ENCODE data around the gene HSPA9. TPM values are rescaled to one million over a fixed set of nuclear protein-coding genes. Genes with fewer than 3 reads are reported as not detected.

HSPA9 gene
- total RNA-seq, 4 donors from 2014 or later, result 82.7 to 236 (median 175) TPM

- Histone ChIP-seq H3K27ac (no peak overlapping the region), H3K4me1 (peaks cover 19 to 52% (median 35%) of the 10 kb centered on the region in 4 donors), H3K9me3 (no peaks in the 10 kb centered on the region), H3K27me3 (no peaks in the 10 kb centered on the region), H3K4me3 (no peak overlapping the region), H3K36me3 (no peaks in the 10 kb centered on the region)
- in situ Hi-C loops (cut with MboI; ENCODE audit: low pct_ligation_motif_present in 1 of 4, low pct_unique_long_range_greater_than_20kb in 1 of 4, low sequenced_read_pairs in 3 of 4) (loop anchor here in 1 of 4 donors (25.0 kb wide), 1 partner anchor 352 kb away; the partner anchor contains the start of genes BRD8 and KIF20A), intact Hi-C loops (cut with DNase I; ENCODE audit: low total_unique reads) (loop anchor here (5.0 kb wide), 1 partner anchor 77 kb away; no protein-coding TSS in a partner anchor)
- no peak for DNase-seq
- TF ChIP-seq POLR2AphosphoS5 (IDR thresholded peaks at IDR 0.05) (no peak), EP300 (IDR thresholded peaks at IDR 0.05; ENCODE audit: low read depth) (no peak)
These were observed 35.4 kb downstream of the HSPA9 start for GRCh38 chr5:138539791-138540190.

GRCh38 chr5:138538943-138539627 lies 36.1 kb downstream of the HSPA9 start:
- Histone ChIP-seq H3K9me3 (no peaks in the 10 kb centered on the region), H3K27ac (no peak overlapping the region), H3K36me3 (no peaks in the 10 kb centered on the region), H3K4me3 (no peak overlapping the region), H3K27me3 (no peaks in the 10 kb centered on the region), H3K4me1 (peaks cover 17 to 48% (median 28%) of the 10 kb centered on the region in 4 donors)
- DNase-seq, result no peak
- in situ Hi-C loops (cut with MboI; ENCODE audit: low pct_ligation_motif_present in 1 of 4, low pct_unique_long_range_greater_than_20kb in 1 of 4, low sequenced_read_pairs in 3 of 4), result loop anchor here in 1 of 4 donors (25.0 kb wide), 1 partner anchor 352 kb away; the partner anchor contains the start of genes BRD8 and KIF20A
- 73% methylated on average over 2 of the region's 2 CpGs; no CpG with 5 or more reads in 1 of the 2 donors for WGBS, 2 donors (ENCODE audit: low coverage in 1 of 2)
- intact Hi-C loops (cut with DNase I; ENCODE audit: low total_unique reads), result no loop called here
- TF ChIP-seq POLR2A (IDR thresholded peaks at IDR 0.05) (no peak), POLR2AphosphoS5 (IDR thresholded peaks at IDR 0.05) (no peak), EP300 (IDR thresholded peaks at IDR 0.05; ENCODE audit: low read depth) (no peak)
- TF ChIP-seq, protein P1, sequence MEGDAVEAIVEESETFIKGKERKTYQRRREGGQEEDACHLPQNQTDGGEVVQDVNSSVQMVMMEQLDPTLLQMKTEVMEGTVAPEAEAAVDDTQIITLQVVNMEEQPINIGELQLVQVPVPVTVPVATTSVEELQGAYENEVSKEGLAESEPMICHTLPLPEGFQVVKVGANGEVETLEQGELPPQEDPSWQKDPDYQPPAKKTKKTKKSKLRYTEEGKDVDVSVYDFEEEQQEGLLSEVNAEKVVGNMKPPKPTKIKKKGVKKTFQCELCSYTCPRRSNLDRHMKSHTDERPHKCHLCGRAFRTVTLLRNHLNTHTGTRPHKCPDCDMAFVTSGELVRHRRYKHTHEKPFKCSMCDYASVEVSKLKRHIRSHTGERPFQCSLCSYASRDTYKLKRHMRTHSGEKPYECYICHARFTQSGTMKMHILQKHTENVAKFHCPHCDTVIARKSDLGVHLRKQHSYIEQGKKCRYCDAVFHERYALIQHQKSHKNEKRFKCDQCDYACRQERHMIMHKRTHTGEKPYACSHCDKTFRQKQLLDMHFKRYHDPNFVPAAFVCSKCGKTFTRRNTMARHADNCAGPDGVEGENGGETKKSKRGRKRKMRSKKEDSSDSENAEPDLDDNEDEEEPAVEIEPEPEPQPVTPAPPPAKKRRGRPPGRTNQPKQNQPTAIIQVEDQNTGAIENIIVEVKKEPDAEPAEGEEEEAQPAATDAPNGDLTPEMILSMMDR (IDR thresholded peaks at IDR 0.05), result no peak

GRCh38 chr5:138536665-138537315 lies 38.4 kb downstream of the HSPA9 start:
- DNase-seq, result no peak
- Histone ChIP-seq H3K27me3 (no peaks in the 10 kb centered on the region), H3K27ac (no peak overlapping the region), H3K36me3 (no peaks in the 10 kb centered on the region), H3K9me3 (no peaks in the 10 kb centered on the region), H3K4me1 (peaks cover 16 to 43% (median 23%) of the 10 kb centered on the region in 4 donors), H3K4me3 (no peak overlapping the region)
- TF ChIP-seq EP300 (IDR thresholded peaks at IDR 0.05; ENCODE audit: low read depth) (no peak), POLR2A (IDR thresholded peaks at IDR 0.05) (no peak)
- TF ChIP-seq, protein P1 (IDR thresholded peaks at IDR 0.05), result peak in 3 of 5 experiments; percentile 22 to 27 (median 25)
- intact Hi-C loops (cut with DNase I; ENCODE audit: low total_unique reads), result no loop called here
- 38 to 52% methylated on average over 1 to 4 of the region's 4 CpGs for WGBS, 2 donors (ENCODE audit: low coverage in 1 of 2)
- in situ Hi-C loops (cut with MboI; ENCODE audit: low pct_ligation_motif_present in 1 of 4, low pct_unique_long_range_greater_than_20kb in 1 of 4, low sequenced_read_pairs in 3 of 4), result loop anchor here in 1 of 4 donors (25.0 kb wide), 1 partner anchor 349 kb away; the partner anchor contains the start of genes BRD8 and KIF20A

- Histone ChIP-seq H3K36me3 (no peaks in the 10 kb centered on the region), H3K4me3 (no peak overlapping the region), H3K27ac (no peak overlapping the region), H3K9me3 (no peaks in the 10 kb centered on the region), H3K27me3 (no peaks in the 10 kb centered on the region), H3K4me1 (peaks cover 10 to 38% (median 17%) of the 10 kb centered on the region in 4 donors)
- intact Hi-C loops (cut with DNase I; ENCODE audit: low total_unique reads) (no loop called here), in situ Hi-C loops (cut with MboI; ENCODE audit: low pct_ligation_motif_present in 1 of 4, low pct_unique_long_range_greater_than_20kb in 1 of 4, low sequenced_read_pairs in 3 of 4) (loop anchor here in 1 of 4 donors (25.0 kb wide), 1 partner anchor 349 kb away; the partner anchor contains the start of genes BRD8 and KIF20A)
- 91% methylated on average over 2 of the region's 2 CpGs; no CpG with 5 or more reads in 1 of the 2 donors for WGBS, 2 donors (ENCODE audit: low coverage in 1 of 2)
- TF ChIP-seq, protein P1 (IDR thresholded peaks at IDR 0.05), result no peak
- DNase-seq, result no peak
These were observed 39.0 kb downstream of the HSPA9 start for GRCh38 chr5:138536215-138536614.

Measured in transverse colon (tissue), 4 donors.